Esophagus squamous epithelium (tissue), 5 donors: ENCODE measurements around the gene EMCN. TPM values are rescaled to one million over a fixed set of nuclear protein-coding genes. Genes with fewer than 3 reads are reported as not detected.

Source experiments
- DNase-seq: peaks from one replicate; lab custom pipeline; 2025; lab: John Stamatoyannopoulos, UW
- H3K27ac ChIP-seq, 4 donors: fragments of 200-600 bp; sonication (generic); one replicate each; pipeline ENCODE4 v1.5.1; 2016 to 2019; ENCODE audit warnings: mild to moderate bottlenecking in 1 of 4
- H3K27me3 ChIP-seq, 4 donors: fragments of 200-600 bp; sonication (generic); 1 replicate in 3 of 4; 2 replicates in 1 of 4; pipeline versions ENCODE4 v1.5.1 to v1.6.0; 2017 to 2021; ENCODE audit warnings: antibody characterized with exemption in 1 of 4
- H3K36me3 ChIP-seq, 3 donors: fragments of 200-600 bp; sonication (generic); one replicate each; pipeline ENCODE4 v1.5.1; 2016 to 2019
- H3K4me1 ChIP-seq, 3 donors: fragments of 200-600 bp; sonication (generic); one replicate each; pipeline ENCODE4 v1.5.1; 2017 to 2019
- H3K4me3 ChIP-seq, 4 donors: fragments of 200-600 bp; sonication (generic); 1 replicate in 3 of 4; 2 replicates in 1 of 4; pipeline ENCODE4 v1.5.1; 2016 to 2019; ENCODE audit warnings: mild to moderate bottlenecking in 2 of 4, moderate library complexity in 1 of 4
- H3K9me3 ChIP-seq, 3 donors: fragments of 200-600 bp; sonication (generic); one replicate each; pipeline ENCODE4 v1.5.1; 2016 to 2019
- CTCF ChIP-seq, 6 experiments: fragments of 450-650 bp in 4 of 6; fragments of 200-600 bp in 2 of 6; sonication (generic) in 2 of 6; IDR thresholded peaks; one replicate each; pipeline ENCODE4 v1.5.1; 2016 to 2019; ENCODE audit warnings: antibody characterized with exemption in 6 of 6, mild to moderate bottlenecking in 4 of 6, moderate library complexity in 4 of 6
- POLR2A ChIP-seq, 4 donors: fragments of 450-650 bp; IDR thresholded peaks; one replicate each; pipeline ENCODE4 v1.6.1; 2017; ENCODE audit warnings: antibody characterized with exemption in 4 of 4, mild to moderate bottlenecking in 4 of 4, moderate library complexity in 3 of 4
- WGBS, 2 donors: methylation state at CpG; one replicate each; pipeline ENCODE4 v1.1.5; 2018; 5-methylcytosine and 5-hydroxymethylcytosine counted together
- intact Hi-C: fragments of 100-400 bp; cut with DNase I; formaldehyde crosslinking; loops from one replicate; pipeline ENCODE4 v1.15.0; 2022
- total RNA-seq, 4 donors: library from RNA; depleted of rRNA; stranded (reverse); fragments of >200 nt; gene quantifications; one replicate each; pipeline ENCODE4 v1.1.0, GENCODE V29; 2016
- donor health status: DM: yes; HTN: yes; CAD: no.

Gene EMCN
- total RNA-seq, 4 donors from 2014 or later: 0.64 to 13.7 (median 7.8) TPM

- Histone ChIP-seq H3K27me3 (no peaks in the 10 kb centered on the region), H3K27ac (no peak overlapping the region), H3K9me3 (no peaks in the 10 kb centered on the region), H3K4me3 (no peak overlapping the region), H3K36me3 (no peaks in the 10 kb centered on the region), H3K4me1 (peaks cover 0 to 4% (median 0%) of the 10 kb centered on the region in 3 donors)
- intact Hi-C loops: no loop called here
- no peak for TF ChIP-seq CTCF (IDR thresholded peaks at IDR 0.05)
- TF ChIP-seq POLR2A (IDR thresholded peaks at IDR 0.05): no peak
- no peak for DNase-seq
- WGBS, 2 donors: 32 to 56% methylated on average over 3 of the region's 3 CpGs
These were observed 9.1 kb downstream of the EMCN start for GRCh38 chr4:100508691-100509090.

- 85 to 91% methylated on average over 17 to 18 of the region's 18 CpGs for WGBS, 2 donors
These were observed 13.5 kb downstream of the EMCN start for GRCh38 chr4:100504086-100504874.

GRCh38 chr4:100497791-100498190, 20.0 kb downstream of the EMCN start:
- DNase-seq: no peak
- intact Hi-C loops: no loop called here
- Histone ChIP-seq H3K27ac (no peak overlapping the region), H3K4me3 (no peak overlapping the region), H3K4me1 (no peaks in the 10 kb centered on the region), H3K36me3 (no peaks in the 10 kb centered on the region), H3K9me3 (no peaks in the 10 kb centered on the region), H3K27me3 (no peaks in the 10 kb centered on the region)
- TF ChIP-seq CTCF (IDR thresholded peaks at IDR 0.05) (no peak), POLR2A (IDR thresholded peaks at IDR 0.05) (no peak)

More at GRCh38 chr4:100504086-100504874, 13.5 kb downstream of the EMCN start:
- intact Hi-C loops: no loop called here
- no peaks in the 10 kb centered on the region for H3K27me3 ChIP-seq
- no peak for TF ChIP-seq CTCF (IDR thresholded peaks at IDR 0.05)
- TF ChIP-seq POLR2A (IDR thresholded peaks at IDR 0.05): no peak
- H3K9me3 ChIP-seq: no peaks in the 10 kb centered on the region
- H3K4me1 ChIP-seq: no peaks in the 10 kb centered on the region
- no peak overlapping the region for H3K27ac ChIP-seq
- no peak overlapping the region for H3K4me3 ChIP-seq
- H3K36me3 ChIP-seq: no peaks in the 10 kb centered on the region
- no peak for DNase-seq

- Histone ChIP-seq H3K27me3 (no peaks in the 10 kb centered on the region), H3K36me3 (no peaks in the 10 kb centered on the region), H3K4me3 (no peak overlapping the region), H3K9me3 (peaks cover 0 to 4% (median 0%) of the 10 kb centered on the region in 3 donors), H3K27ac (no peak overlapping the region), H3K4me1 (no peaks in the 10 kb centered on the region)
- intact Hi-C loops: no loop called here
- DNase-seq: no peak
- WGBS, 2 donors: 91 to 95% methylated on average over 1 of the region's 1 CpG
- TF ChIP-seq POLR2A (IDR thresholded peaks at IDR 0.05) (no peak), CTCF (IDR thresholded peaks at IDR 0.05) (no peak)
These were observed 22.7 kb downstream of the EMCN start for GRCh38 chr4:100495074-100495473.

GRCh38 chr4:100494166-100494565, 23.7 kb downstream of the EMCN start:
- intact Hi-C loops: no loop called here

More at GRCh38 chr4:100494166-100494565, 23.7 kb downstream of the EMCN start:
- Histone ChIP-seq H3K27ac (no peak overlapping the region), H3K4me3 (no peak overlapping the region), H3K27me3 (no peaks in the 10 kb centered on the region), H3K4me1 (no peaks in the 10 kb centered on the region), H3K36me3 (no peaks in the 10 kb centered on the region), H3K9me3 (peaks cover 0 to 4% (median 0%) of the 10 kb centered on the region in 3 donors)
- no peak for DNase-seq
- TF ChIP-seq POLR2A (IDR thresholded peaks at IDR 0.05): no peak
